SK-N-MC (cell line): ENCODE data around the gene PTPRN.

Experiments
- EZH2 ChIP-seq: fragments of 200-600 bp; sonication (generic); IDR thresholded peaks from one replicate; pipeline ENCODE4 v1.6.1; 2017; ENCODE audit warnings: antibody characterized with exemption
- FOXP2 ChIP-seq: optimal IDR thresholded peaks from 2 replicates; pipeline ENCODE3; 2011; ENCODE audit warnings: mild to moderate bottlenecking, moderate library complexity; ENCODE audit not compliant: insufficient read depth; ENCODE audit errors: extremely low read length, control extremely low read depth
- POLR2AphosphoS5 ChIP-seq: IDR thresholded peaks from 2 replicates; pipeline ENCODE4 v1.6.1; 2012; ENCODE audit warnings: mild to moderate bottlenecking, low read depth, low read length, borderline replicate concordance

- no peak for TF ChIP-seq POLR2AphosphoS5
- no peak for TF ChIP-seq EZH2
- TF ChIP-seq FOXP2 = no peak
Observed at GRCh38 chr2:219245899-219246230, 63.3 kb downstream of the PTPRN start.
